Smooth muscle cell of the umbilical artery (primary cell): ENCODE results near the gene LRRC66. TPM values are rescaled to one million over a fixed set of nuclear protein-coding genes. Genes with fewer than 3 reads are reported as not detected.

Experiments
- total RNA-seq: library from RNA; depleted of rRNA; stranded (reverse); fragments of >200 nt; gene quantifications from 2 replicates; pipeline ENCODE4 v1.2.3, GENCODE V29; 2014

Gene LRRC66, protein sequence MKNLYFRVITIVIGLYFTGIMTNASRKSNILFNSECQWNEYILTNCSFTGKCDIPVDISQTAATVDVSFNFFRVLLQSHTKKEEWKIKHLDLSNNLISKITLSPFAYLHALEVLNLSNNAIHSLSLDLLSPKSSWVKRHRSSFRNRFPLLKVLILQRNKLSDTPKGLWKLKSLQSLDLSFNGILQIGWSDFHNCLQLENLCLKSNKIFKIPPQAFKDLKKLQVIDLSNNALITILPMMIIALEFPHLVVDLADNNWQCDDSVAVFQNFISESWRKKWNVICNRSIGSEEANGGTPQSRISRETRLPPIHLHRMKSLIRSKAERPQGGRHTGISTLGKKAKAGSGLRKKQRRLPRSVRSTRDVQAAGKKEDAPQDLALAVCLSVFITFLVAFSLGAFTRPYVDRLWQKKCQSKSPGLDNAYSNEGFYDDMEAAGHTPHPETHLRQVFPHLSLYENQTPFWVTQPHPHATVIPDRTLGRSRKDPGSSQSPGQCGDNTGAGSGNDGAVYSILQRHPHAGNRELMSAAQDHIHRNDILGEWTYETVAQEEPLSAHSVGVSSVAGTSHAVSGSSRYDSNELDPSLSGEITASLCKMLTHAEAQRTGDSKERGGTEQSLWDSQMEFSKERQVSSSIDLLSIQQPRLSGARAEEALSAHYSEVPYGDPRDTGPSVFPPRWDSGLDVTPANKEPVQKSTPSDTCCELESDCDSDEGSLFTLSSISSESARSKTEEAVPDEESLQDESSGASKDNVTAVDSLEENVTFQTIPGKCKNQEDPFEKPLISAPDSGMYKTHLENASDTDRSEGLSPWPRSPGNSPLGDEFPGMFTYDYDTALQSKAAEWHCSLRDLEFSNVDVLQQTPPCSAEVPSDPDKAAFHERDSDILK
- 0.89 and 1.5 TPM in 2 replicates for total RNA-seq

DNA sequence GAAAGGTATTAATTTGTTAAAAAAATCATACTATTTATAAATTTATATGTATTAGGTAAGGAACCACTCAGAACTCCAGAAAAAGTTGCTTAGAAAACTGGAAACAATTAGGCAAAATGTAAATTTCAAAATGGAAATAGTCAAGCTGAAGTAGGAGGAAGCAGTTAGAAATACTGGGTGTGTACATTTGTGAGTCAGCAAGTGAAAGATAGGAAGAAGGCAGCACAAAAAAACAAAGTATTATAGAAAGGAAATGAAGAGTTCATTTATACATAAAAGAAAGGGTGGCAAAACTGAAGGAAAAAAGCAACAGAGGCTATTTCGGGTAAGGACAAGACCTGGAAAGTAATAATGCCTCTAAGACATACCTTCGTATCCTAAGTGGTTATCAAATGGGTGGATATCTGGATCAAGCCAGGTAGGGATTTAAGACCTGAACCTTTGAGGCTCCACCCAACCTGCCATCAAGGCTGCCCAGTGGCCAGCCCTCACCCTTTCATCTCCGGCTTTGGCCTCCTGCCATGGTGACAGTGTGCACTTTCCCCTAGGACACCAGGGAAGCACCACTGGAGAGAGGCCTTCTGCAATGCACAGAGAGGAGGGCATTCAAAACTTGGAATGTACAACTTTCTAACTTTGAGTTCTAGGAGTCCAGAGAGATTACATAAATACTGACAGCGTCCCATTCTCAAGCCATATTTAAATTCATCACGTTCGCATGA lies at the start of gene LRRC66:
Gene LRRC66, minus strand, starts transcription at position 428 of the 722 bp plus-strand sequence. CDS start 2,750 bp downstream, outside the sequence.

DNA sequence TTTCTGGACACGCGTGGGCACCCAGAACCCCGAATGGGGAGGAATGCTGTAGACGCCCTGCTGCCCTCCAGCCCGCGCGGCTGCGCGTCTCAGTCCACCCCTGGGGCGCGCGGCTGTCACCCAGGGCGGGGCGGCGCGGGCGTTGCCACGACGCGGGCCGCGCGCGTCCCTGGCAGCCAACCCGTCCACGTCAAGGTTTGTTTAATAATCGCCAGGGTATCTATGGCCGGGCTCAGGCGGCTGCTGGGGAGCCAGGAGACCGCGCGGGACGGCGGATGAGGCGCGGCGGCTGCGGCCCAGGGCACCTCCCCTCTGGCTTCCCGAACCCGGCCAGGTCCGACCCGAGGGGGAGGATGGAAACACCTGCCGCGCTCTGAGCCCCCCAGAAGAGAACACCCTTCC lies 31.1 kb upstream of the LRRC66 start, which contains the start of gene SPATA18:
Gene SPATA18, plus strand, starts transcription at position 92 of the 402 bp plus-strand sequence. CDS start 401 bp downstream, outside the sequence.

DNA sequence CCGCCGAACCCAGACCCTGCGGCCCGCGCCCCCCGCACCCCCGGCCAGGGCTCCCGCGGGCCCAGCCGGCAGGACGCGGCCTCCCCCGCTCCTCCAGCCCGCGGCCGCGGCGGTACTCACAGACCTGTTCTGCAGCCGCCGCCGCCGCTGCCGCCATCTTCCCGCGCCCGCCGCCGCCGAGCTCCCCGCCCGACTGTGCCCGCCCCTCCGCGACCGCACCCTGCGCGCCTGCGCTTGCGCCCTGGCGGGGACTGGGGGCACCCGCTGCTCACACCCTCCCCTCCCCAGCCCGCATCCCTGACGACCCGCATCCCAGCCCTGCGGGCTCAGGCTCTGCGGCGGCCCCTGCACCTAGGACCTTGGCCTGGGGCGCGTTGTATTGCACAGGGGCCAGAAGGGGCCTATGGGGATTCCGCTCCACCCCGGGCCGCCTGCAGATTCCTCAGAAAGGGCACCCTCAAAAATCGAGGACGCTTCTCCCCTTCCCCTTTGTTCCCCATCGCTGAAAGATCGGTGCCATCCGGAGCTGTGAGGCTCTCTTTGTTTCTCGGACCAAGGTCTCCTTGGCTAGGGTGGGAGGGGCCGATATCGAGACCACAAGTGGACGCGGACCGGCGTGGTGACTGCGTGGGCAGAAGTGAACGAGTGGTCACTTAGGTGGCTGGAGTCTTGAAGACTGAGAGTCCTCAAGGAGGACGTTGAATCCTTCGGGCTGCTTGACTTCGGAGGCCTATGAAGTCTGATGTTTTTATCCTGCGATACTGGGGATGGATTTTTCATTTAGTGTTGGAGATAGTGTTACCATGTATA lies 18.1 kb upstream of the LRRC66 start, which contains the start of gene SGCB:
Gene SGCB, minus strand, starts transcription at position 197 of the 810 bp plus-strand sequence. Its CDS starts 40 bp downstream, at position 157.

Other genes starting within 250 kb of the LRRC66 start
- gene DCUN1D4, start 177.2 kb downstream of the LRRC66 start, total RNA-seq, result 43.4 and 58.6 TPM in 2 replicates
- gene SGCB, start 17.9 kb upstream of the LRRC66 start, total RNA-seq, result 61.5 and 81.4 TPM in 2 replicates
- gene SPATA18, start 30.9 kb upstream of the LRRC66 start, total RNA-seq, result 23.2 and 25.4 TPM in 2 replicates